Inferior parietal cortex (tissue), 1 donor: Measurements from ENCODE around the gene CA10.

Source experiments
- DNase-seq: peaks from one replicate; pipeline ENCODE4 v3.0.0-alpha.2; 2016; ENCODE audit errors: extremely low spot score

Gene CA10

GRCh38 chr17:51817955-51818354 is 340.6 kb downstream of the CA10 start:
- DNase-seq = no peak

GRCh38 chr17:51817117-51817516 is 341.4 kb downstream of the CA10 start:
- DNase-seq = no peak

- no peak for DNase-seq
These were observed 343.4 kb downstream of the CA10 start for GRCh38 chr17:51815097-51815496.

- DNase-seq = no peak
These were observed 344.0 kb downstream of the CA10 start for GRCh38 chr17:51814521-51814920.

GRCh38 chr17:51813784-51814174 is 344.7 kb downstream of the CA10 start:
- no peak for DNase-seq

GRCh38 chr17:51813140-51813783 is 345.3 kb downstream of the CA10 start:
- DNase-seq = no peak

- no peak for DNase-seq
These were observed 351.1 kb downstream of the CA10 start for GRCh38 chr17:51807460-51807859.

GRCh38 chr17:51805765-51806164 is 352.7 kb downstream of the CA10 start:
- no peak for DNase-seq

GRCh38 chr17:51805185-51805584 is 353.3 kb downstream of the CA10 start:
- DNase-seq = no peak

GRCh38 chr17:51803161-51803560 is 355.4 kb downstream of the CA10 start:
- no peak for DNase-seq

- no peak for DNase-seq
These were observed 356.0 kb downstream of the CA10 start for GRCh38 chr17:51802544-51802943.

GRCh38 chr17:51801626-51802025 is 356.9 kb downstream of the CA10 start:
- DNase-seq = no peak

GRCh38 chr17:51799981-51800380 is 358.5 kb downstream of the CA10 start:
- DNase-seq = no peak

GRCh38 chr17:51799240-51799639 is 359.3 kb downstream of the CA10 start:
- DNase-seq = no peak

GRCh38 chr17:51797150-51797549 is 361.4 kb downstream of the CA10 start:
- no peak for DNase-seq

- no peak for DNase-seq
These were observed 362.5 kb downstream of the CA10 start for GRCh38 chr17:51796026-51796425.

- no peak for DNase-seq
These were observed 363.1 kb downstream of the CA10 start for GRCh38 chr17:51795401-51795800.

GRCh38 chr17:51794466-51794865 is 364.0 kb downstream of the CA10 start:
- no peak for DNase-seq

GRCh38 chr17:51793686-51794085 is 364.8 kb downstream of the CA10 start:
- no peak for DNase-seq

GRCh38 chr17:51778842-51779241 is 379.7 kb downstream of the CA10 start:
- DNase-seq = no peak

- DNase-seq = no peak
These were observed 388.3 kb downstream of the CA10 start for GRCh38 chr17:51770027-51770759.

- no peak for DNase-seq
These were observed 389.3 kb downstream of the CA10 start for GRCh38 chr17:51769231-51769630.

GRCh38 chr17:51768706-51769105 is 389.8 kb downstream of the CA10 start:
- no peak for DNase-seq

- no peak for DNase-seq
These were observed 391.2 kb downstream of the CA10 start for GRCh38 chr17:51767287-51767686.
